Suprapubic skin (tissue), 4 donors: ENCODE results near the gene ADGRE1. TPM values are rescaled to one million over a fixed set of nuclear protein-coding genes. Genes with fewer than 3 reads are reported as not detected.

Experiments used
- DNase-seq, 2 donors: peaks; one replicate each; pipeline ENCODE4 v3.0.0-alpha.2; 2019; ENCODE audit warnings: low spot score in 2 of 2
- H3K27ac ChIP-seq: fragments of 200-600 bp; sonication (generic); one replicate; pipeline ENCODE4 v1.5.1; 2019
- H3K27me3 ChIP-seq: fragments of 200-600 bp; sonication (generic); one replicate; pipeline ENCODE4 v1.5.1; 2019
- H3K36me3 ChIP-seq: fragments of 200-600 bp; sonication (generic); one replicate; pipeline ENCODE4 v1.5.1; 2019
- H3K4me1 ChIP-seq: fragments of 200-600 bp; sonication (generic); one replicate; pipeline ENCODE4 v1.5.1; 2019
- H3K4me3 ChIP-seq: fragments of 200-600 bp; sonication (generic); one replicate; pipeline ENCODE4 v1.5.1; 2019; ENCODE audit warnings: mild to moderate bottlenecking
- H3K9me3 ChIP-seq: fragments of 200-600 bp; sonication (generic); one replicate; pipeline ENCODE4 v1.5.1; 2019
- EP300 ChIP-seq: sonication (generic); formaldehyde crosslinking; IDR thresholded peaks from one replicate; pipeline ENCODE4 v1.6.1; 2017; ENCODE audit warnings: antibody characterized with exemption
- POLR2A ChIP-seq, 2 donors: fragments of 450-650 bp; IDR thresholded peaks; one replicate each; pipeline ENCODE4 v1.6.1; 2017; ENCODE audit warnings: antibody characterized with exemption in 2 of 2, mild to moderate bottlenecking in 2 of 2, moderate library complexity in 2 of 2
- POLR2AphosphoS5 ChIP-seq, 3 donors: sonication (generic); formaldehyde crosslinking; IDR thresholded peaks; one replicate each; pipeline ENCODE4 v1.6.1; 2017; ENCODE audit warnings: antibody characterized with exemption in 3 of 3
- WGBS: methylation state at CpG from one replicate; pipeline ENCODE4 v1.1.5; 2018; 5-methylcytosine and 5-hydroxymethylcytosine counted together
- total RNA-seq, 4 donors: library from RNA; depleted of rRNA; stranded (reverse); fragments of >200 nt; gene quantifications; one replicate each; pipeline ENCODE4 v1.1.0, GENCODE V29; 2016
- TF ChIP-seq, protein P1 (sequence below), 2 donors: fragments of 200-600 bp in 1 of 2; fragments of 450-650 bp in 1 of 2; sonication (generic) in 1 of 2; IDR thresholded peaks; one replicate each; pipeline ENCODE4 v1.5.1; 2016 to 2019; ENCODE audit warnings: antibody characterized with exemption in 2 of 2, mild to moderate bottlenecking in 1 of 2, moderate library complexity in 1 of 2

ADGRE1 gene
- total RNA-seq, 4 donors from 2014 or later, result not detected

DNA sequence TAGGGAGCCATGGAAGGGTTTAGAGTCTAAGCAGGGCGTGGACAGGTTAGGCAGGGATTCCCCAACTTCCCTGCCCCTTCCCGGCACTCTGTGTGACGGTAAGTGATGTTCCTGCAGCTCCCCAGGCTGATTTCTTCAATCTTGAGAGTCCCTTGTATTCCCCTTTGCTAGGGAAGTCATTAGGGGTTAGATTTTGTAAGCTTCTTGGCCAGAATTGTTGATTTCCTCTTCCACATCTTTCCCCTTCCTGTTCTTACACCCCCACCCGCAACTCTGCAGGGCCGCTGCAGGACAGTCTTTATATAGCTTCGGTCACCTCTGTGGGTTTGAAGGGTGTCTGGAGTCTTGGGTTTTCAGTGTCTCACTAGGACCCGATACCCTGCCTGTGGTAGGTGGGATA is 10.6 kb upstream of the ADGRE1 start:
- H3K27me3 ChIP-seq, result peaks cover 10% of the 10 kb centered on the region
- no peaks in the 10 kb centered on the region for H3K36me3 ChIP-seq
- H3K4me1 ChIP-seq, result no peaks in the 10 kb centered on the region
- 59% methylated on average over 7 of the region's 7 CpGs for WGBS
- H3K4me3 ChIP-seq, result no peak overlapping the region
- H3K9me3 ChIP-seq, result no peaks in the 10 kb centered on the region
- H3K27ac ChIP-seq, result no peak overlapping the region
- DNase-seq, result no peak
- TF ChIP-seq EP300 (no peak), POLR2A (IDR thresholded peaks at IDR 0.05) (no peak)

DNA sequence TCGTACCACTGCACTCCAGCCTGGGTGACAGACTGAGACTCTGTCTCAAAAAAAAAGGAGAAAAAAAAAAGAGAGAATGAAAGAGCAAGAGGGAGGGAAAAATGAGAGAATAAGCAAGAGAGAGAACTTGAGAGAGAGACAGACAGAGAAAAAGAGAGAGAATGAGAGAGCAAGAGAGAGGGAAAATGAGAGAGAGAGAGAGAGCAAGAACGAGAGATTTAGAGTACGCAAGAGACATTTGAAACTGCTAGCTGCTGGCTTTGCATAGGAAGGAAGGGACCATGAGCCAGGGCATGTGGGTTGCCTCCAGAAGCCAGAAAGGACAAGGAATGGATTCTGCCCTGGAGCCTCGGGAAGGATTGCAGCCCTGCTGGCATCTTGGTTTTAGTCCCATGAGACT is 9.6 kb upstream of the ADGRE1 start:
- Histone ChIP-seq H3K9me3 (no peaks in the 10 kb centered on the region), H3K36me3 (no peaks in the 10 kb centered on the region), H3K27ac (no peak overlapping the region), H3K27me3 (peaks cover 12% of the 10 kb centered on the region), H3K4me3 (no peak overlapping the region), H3K4me1 (no peaks in the 10 kb centered on the region)
- WGBS, result 88% methylated on average over 4 of the region's 4 CpGs
- DNase-seq, result no peak
- no peak for TF ChIP-seq POLR2AphosphoS5 (IDR thresholded peaks at IDR 0.05)
- no peak for TF ChIP-seq POLR2A (IDR thresholded peaks at IDR 0.05)

- no peak for TF ChIP-seq EP300
- TF ChIP-seq POLR2AphosphoS5 (IDR thresholded peaks at IDR 0.05), result no peak
- no peak for TF ChIP-seq POLR2A (IDR thresholded peaks at IDR 0.05)
- TF ChIP-seq, protein P1, sequence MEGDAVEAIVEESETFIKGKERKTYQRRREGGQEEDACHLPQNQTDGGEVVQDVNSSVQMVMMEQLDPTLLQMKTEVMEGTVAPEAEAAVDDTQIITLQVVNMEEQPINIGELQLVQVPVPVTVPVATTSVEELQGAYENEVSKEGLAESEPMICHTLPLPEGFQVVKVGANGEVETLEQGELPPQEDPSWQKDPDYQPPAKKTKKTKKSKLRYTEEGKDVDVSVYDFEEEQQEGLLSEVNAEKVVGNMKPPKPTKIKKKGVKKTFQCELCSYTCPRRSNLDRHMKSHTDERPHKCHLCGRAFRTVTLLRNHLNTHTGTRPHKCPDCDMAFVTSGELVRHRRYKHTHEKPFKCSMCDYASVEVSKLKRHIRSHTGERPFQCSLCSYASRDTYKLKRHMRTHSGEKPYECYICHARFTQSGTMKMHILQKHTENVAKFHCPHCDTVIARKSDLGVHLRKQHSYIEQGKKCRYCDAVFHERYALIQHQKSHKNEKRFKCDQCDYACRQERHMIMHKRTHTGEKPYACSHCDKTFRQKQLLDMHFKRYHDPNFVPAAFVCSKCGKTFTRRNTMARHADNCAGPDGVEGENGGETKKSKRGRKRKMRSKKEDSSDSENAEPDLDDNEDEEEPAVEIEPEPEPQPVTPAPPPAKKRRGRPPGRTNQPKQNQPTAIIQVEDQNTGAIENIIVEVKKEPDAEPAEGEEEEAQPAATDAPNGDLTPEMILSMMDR (IDR thresholded peaks at IDR 0.05), result no peak
- peaks cover 6% of the 10 kb centered on the region for H3K27me3 ChIP-seq
- H3K4me1 ChIP-seq, result no peaks in the 10 kb centered on the region
- DNase-seq, result no peak
- no peaks in the 10 kb centered on the region for H3K9me3 ChIP-seq
- 87% methylated on average over 6 of the region's 7 CpGs for WGBS
- no peak overlapping the region for H3K27ac ChIP-seq
- no peak overlapping the region for H3K4me3 ChIP-seq
- no peaks in the 10 kb centered on the region for H3K36me3 ChIP-seq
Measured at GRCh38 chr19:6886277-6886897, 992 bp upstream of the ADGRE1 start.

GRCh38 chr19:6888967-6889366 is 1.6 kb downstream of the ADGRE1 start:
- no peaks in the 10 kb centered on the region for H3K4me1 ChIP-seq
- H3K27ac ChIP-seq, result no peak overlapping the region
- TF ChIP-seq POLR2AphosphoS5 (IDR thresholded peaks at IDR 0.05) (no peak), EP300 (no peak), POLR2A (IDR thresholded peaks at IDR 0.05) (no peak)
- TF ChIP-seq, protein P1 (IDR thresholded peaks at IDR 0.05), result no peak
- H3K9me3 ChIP-seq, result no peaks in the 10 kb centered on the region
- 94% methylated on average over 2 of the region's 2 CpGs for WGBS
- no peaks in the 10 kb centered on the region for H3K36me3 ChIP-seq
- DNase-seq, result no peak
- H3K27me3 ChIP-seq, result peaks cover under 1% of the 10 kb centered on the region
- no peak overlapping the region for H3K4me3 ChIP-seq

GRCh38 chr19:6890401-6890913 is 3.1 kb downstream of the ADGRE1 start:
- no peak overlapping the region for H3K4me3 ChIP-seq
- H3K9me3 ChIP-seq, result peaks cover 5% of the 10 kb centered on the region
- peaks cover 5% of the 10 kb centered on the region for H3K27me3 ChIP-seq
- no peak overlapping the region for H3K27ac ChIP-seq
- H3K4me1 ChIP-seq, result no peaks in the 10 kb centered on the region
- WGBS, result 51% methylated on average over 3 of the region's 3 CpGs
- DNase-seq, result no peak
- no peak for TF ChIP-seq EP300
- no peak for TF ChIP-seq POLR2A (IDR thresholded peaks at IDR 0.05)
- TF ChIP-seq, protein P1 (IDR thresholded peaks at IDR 0.05), result no peak
- TF ChIP-seq POLR2AphosphoS5 (IDR thresholded peaks at IDR 0.05), result no peak
- no peaks in the 10 kb centered on the region for H3K36me3 ChIP-seq

DNA sequence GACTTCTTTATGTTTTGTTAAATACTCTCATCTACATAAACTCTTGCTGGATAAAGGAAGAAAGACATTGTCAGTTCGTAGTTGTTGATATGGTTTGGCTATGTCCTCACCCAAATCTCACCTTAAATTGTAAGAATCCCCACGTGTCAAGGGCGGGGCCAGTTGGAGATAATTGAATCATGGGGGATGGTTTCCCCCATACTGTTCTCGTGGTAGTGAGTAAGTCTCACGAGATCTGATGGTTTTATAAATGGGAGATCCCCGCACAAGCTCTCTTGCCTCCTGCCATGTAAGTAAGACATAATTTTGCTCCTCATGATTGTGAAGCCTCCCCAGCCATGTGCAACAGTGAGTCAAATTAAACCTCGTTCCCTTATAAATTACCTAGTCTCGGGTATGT is 3.6 kb downstream of the ADGRE1 start:
- TF ChIP-seq, protein P1 (IDR thresholded peaks at IDR 0.05), result no peak
- TF ChIP-seq POLR2A (IDR thresholded peaks at IDR 0.05), result no peak
- TF ChIP-seq EP300, result no peak
- TF ChIP-seq POLR2AphosphoS5 (IDR thresholded peaks at IDR 0.05), result no peak
- Histone ChIP-seq H3K36me3 (no peaks in the 10 kb centered on the region), H3K4me3 (no peak overlapping the region), H3K27ac (no peak overlapping the region), H3K9me3 (peaks cover 8% of the 10 kb centered on the region), H3K4me1 (no peaks in the 10 kb centered on the region), H3K27me3 (peaks cover 5% of the 10 kb centered on the region)
- DNase-seq, result no peak
- WGBS, result 68% methylated on average over 8 of the region's 8 CpGs
